ENCODE results near the gene SECISBP2L.

The SECISBP2L gene

GRCh38 chr15:48962662-48963523, 83.4 kb downstream of the SECISBP2L start:
- peak in 9 of 14 donors; percentile 29 to 74 (median 57) for DNase-seq

GRCh38 chr15:48955967-48956366, 90.3 kb downstream of the SECISBP2L start:
- no peak for DNase-seq

GRCh38 chr15:48955370-48955769, 90.9 kb downstream of the SECISBP2L start:
- DNase-seq: no peak

GRCh38 chr15:48954538-48954937, 91.7 kb downstream of the SECISBP2L start:
- no peak for DNase-seq

GRCh38 chr15:48946840-48947187, 99.4 kb downstream of the SECISBP2L start:
- DNase-seq: no peak

- no peak for DNase-seq
These were observed 100.0 kb downstream of the SECISBP2L start for GRCh38 chr15:48946074-48946839.

GRCh38 chr15:48945386-48945785, 100.9 kb downstream of the SECISBP2L start:
- DNase-seq: no peak

- DNase-seq: no peak
These were observed 104.3 kb downstream of the SECISBP2L start for GRCh38 chr15:48941904-48942303.

GRCh38 chr15:48940508-48940907, 105.7 kb downstream of the SECISBP2L start:
- no peak for DNase-seq

GRCh38 chr15:48939648-48940047, 106.6 kb downstream of the SECISBP2L start:
- DNase-seq: no peak
